ENCODE results near the gene NT5C2. TPM values are rescaled to one million over a fixed set of nuclear protein-coding genes. Genes with fewer than 3 reads are reported as not detected.
"Not testable (repeated sequence)": the region's sequence is repeated elsewhere in the genome, so short reads cannot be mapped to it uniquely, and the experiment has no call there.

Gene NT5C2
- polyA plus RNA-seq, 4 donors: 95.0 to 132 (median 108) TPM

DNA sequence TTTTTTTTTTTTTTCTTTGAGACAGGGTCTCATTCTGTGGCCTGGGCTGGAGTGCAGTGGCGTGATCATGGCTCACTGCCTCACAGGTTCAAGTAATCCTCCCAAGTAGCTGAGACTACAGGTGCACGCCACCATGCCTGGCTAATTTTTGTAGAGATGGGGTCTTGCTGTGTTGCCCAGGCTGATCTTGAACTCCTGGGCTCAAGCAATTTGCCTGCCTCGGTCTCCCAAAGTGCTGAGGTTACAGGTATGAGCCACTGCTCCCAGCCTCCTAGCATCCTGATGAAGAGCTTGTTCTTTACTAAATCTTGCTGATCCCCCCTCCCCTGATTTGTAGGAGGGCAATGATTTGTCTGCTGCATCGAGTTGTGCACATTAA, 126.0 kb downstream of the NT5C2 start:
- DNase-seq (ENCODE audit: low read depth in 4 of 4, low spot score in 2 of 4): not testable (repeated sequence)

DNA sequence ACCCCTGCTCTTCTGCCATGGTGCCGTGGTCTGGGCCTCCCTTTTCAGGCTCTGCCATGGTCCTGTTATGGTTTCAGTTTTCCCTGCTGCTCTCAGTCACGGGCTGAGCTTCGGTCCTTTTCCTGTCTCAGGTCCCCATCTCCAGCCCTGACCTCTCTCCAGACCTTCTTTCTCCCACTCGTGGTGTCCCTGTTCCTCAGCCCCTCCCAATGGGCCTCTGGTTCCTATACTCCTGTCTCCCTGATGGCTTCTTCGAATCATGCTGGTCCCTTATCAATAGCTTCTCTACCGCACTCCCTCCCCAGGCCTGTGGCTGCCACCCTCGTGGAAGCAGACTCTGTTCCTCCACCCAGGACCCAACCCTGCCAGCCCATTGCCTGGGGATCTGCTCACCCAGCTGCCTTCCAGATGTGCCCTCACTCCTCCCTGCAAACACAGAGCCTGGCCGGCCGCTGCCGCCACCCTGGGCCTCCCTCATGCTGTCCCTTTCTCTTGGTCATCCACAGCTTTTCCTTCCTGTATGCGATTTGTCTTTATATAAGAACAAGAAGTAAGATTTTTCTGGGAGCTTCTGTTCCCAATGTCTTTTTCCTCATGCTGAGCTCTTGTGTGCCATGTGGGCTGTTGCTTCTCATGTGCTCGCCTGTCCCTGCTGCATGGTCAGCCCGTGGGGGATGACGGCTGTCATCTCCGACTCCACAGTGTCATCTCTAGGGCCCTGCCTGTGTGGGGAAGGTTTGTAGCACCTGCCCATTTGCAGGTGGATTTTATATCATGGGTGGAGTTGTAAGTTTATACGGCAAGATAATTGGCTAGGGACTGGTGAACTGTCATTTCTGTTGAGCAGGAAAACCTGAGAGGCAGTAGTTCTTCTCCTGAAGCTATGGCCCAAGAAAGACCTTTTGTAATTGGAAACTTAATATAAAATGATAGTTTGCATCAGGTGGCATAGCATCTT, 126.7 kb downstream of the NT5C2 start:
- DNase-seq (ENCODE audit: low read depth in 4 of 4, low spot score in 2 of 4): no peak

DNA sequence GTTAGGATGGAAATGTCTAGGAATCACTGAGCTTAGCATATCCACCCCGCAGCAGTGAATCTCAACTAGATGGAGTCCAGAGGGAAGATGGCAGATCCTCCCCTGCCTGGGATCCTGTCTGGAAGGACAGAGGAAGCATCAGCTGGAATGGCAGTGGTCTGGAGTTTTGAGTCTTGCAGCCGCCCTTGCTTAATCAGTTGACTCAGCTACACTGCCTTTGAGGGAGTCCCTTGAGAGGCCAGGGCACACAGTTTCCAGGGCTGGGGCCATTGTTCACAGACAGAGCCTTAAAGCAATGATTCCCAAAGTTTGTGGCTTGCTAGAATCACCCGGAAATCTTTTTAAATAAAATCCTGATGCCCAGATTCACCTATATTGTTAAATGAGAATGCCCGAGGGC, 128.1 kb downstream of the NT5C2 start:
- DNase-seq (ENCODE audit: low read depth in 4 of 4, low spot score in 2 of 4): no peak

DNA sequence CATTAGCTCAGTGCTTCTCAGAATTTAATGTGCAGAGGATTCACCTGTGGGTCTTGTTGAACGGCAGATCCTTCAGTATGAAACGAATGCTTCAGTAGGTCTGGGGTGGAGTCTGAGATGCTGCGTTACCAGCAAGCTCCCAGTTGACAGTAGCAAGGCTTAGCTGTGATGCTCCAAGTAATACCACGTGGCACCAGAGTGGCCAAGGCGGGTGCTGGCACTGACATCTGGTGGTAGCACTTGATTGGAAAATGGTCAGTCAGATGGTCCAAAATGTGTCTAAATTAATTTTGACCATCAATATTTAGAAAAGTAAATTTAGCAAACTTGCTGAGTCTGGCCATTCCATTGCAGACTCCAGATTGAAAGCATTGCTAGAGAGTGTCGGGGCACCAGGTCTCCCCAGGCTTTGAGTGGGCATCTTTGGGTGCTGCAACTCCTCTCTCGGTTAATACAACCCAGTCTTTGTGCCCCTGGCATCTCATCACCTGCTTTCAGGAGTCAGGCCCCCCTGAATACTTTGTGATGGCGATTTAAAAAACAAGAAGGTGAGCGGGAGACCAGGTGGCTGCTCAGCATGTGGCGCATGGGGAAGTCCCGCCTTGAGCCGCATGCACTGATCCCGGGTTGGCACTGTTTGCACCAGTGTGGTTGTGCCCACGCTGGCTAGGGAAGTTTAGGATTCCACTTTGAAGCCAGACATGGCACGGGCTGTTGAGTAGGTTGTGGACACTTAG, 130.1 kb downstream of the NT5C2 start:
- DNase-seq (ENCODE audit: low read depth in 4 of 4, low spot score in 2 of 4): no peak

GRCh38 chr10:103060575-103060974, 132.5 kb downstream of the NT5C2 start:
- no peak for DNase-seq (ENCODE audit: low read depth in 4 of 4, low spot score in 2 of 4)

- no peak for DNase-seq (ENCODE audit: low read depth in 4 of 4, low spot score in 2 of 4)
These were observed 135.0 kb downstream of the NT5C2 start for GRCh38 chr10:103058034-103058433.

DNA sequence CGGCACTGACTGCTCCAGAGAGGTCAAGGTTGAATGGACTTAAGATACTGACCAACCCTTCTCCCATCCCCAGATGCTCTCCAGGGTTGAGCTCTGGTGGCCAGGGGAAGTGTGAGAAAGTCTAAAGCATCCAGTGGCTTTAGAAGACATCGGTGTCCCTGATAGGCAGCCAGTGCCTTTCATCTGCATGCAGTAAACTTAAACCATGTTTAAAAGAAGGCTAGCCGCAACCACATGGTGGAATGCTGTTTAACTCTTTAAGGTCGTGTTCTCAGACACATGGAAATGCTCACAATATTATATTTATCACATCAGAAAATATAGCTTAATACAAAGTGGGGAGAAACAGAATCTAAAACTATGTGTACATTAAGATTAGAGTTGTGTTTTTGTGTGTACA, 138.0 kb downstream of the NT5C2 start:
- no peak for DNase-seq (ENCODE audit: low read depth in 4 of 4, low spot score in 2 of 4)

GRCh38 chr10:103054621-103055020, 138.5 kb downstream of the NT5C2 start:
- DNase-seq (ENCODE audit: low read depth in 4 of 4, low spot score in 2 of 4): no peak

- DNase-seq (ENCODE audit: low read depth in 4 of 4, low spot score in 2 of 4): peak in 1 of 4 donors; percentile 40
These were observed 139.2 kb downstream of the NT5C2 start for GRCh38 chr10:103053659-103054581.

DNA sequence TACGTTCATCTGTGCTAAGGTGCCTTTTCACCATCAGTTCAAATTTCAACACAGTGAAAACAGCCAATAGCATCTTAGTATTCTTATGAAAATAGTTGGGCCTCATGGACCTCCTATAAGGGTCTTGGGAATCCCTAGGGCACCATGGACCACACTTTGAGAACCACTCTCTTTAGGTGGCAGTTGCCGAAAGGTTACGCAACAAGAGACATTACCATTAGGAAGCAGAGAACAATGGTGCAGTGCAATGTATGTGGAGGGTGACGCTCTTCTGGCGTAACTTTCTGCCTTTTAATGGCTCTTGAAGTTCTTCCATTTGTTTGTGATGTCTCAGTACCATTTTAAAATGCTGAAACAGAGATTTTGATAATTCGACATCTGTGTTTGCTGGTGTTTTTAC, 143.8 kb downstream of the NT5C2 start:
- DNase-seq (ENCODE audit: low read depth in 4 of 4, low spot score in 2 of 4): no peak

DNA sequence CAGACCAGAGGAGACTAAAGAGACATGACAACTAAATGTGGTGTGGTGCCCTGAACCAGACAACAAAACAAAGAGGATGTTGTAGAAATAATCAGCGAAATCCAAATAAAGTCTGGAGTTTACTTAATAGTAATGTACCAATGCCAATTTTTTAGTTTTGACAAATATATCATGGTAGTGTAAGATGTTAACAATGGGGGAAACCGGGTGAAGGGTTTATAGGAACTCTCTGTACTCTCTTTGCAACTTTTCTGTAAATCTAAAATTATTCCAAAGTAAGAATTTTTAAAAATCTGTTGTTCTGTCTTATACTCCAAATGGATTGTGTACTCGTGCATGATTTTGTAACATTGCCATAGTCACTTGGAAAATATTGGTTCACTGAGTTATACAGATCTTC, 145.7 kb downstream of the NT5C2 start:
- no peak for DNase-seq (ENCODE audit: low read depth in 4 of 4, low spot score in 2 of 4)

GRCh38 chr10:103045961-103046360, 147.1 kb downstream of the NT5C2 start:
- DNase-seq (ENCODE audit: low read depth in 4 of 4, low spot score in 2 of 4): no peak

DNA sequence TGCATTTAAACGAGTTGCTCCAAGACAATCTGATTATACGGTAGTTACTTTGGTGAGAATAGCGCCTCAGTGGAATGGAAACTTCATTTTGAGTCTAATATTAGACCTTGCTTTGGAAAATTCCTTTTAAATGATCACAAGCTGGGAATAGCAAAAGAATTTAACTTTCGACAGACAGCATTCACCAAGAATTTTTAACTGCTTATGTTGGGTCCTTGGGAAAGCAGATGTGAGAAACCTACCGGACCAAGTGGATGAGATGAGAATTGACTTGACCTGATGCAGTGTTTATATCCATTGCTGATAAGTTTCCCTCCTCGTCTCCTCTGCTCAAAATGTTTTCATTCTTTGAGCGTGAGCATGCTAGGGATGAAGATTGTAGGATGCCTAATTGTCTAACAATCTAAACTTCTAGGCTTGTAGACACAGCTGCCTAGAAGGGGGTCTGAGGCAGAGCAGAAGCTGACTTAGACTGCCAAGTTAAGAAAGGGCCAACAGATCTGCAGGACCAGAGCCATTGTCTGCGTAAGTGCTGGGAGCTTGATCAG, 148.1 kb downstream of the NT5C2 start:
- no peak for DNase-seq (ENCODE audit: low read depth in 4 of 4, low spot score in 2 of 4)

- no peak for DNase-seq (ENCODE audit: low read depth in 4 of 4, low spot score in 2 of 4)
These were observed 150.2 kb downstream of the NT5C2 start for GRCh38 chr10:103042908-103043307.

DNA sequence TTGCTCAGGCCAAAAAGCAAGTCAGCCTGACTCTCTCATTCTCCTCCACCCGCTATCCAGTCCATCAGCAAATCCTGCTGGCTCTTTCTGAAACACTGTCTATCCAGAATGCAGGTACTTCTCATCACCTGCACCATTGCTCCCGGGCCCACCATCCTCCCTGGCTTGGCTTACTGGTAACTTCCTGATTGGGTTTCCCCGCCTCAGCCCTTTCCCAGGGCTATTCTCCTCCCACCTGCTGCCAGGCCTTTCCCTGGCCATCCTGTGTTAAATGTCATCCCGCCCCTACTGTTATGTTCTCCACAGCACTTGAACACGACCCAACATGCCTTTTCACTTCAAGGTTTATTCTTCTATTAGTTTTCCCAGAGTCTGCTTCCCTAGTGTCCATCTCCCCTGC, 150.9 kb downstream of the NT5C2 start:
- DNase-seq (ENCODE audit: low read depth in 4 of 4, low spot score in 2 of 4): no peak

DNA sequence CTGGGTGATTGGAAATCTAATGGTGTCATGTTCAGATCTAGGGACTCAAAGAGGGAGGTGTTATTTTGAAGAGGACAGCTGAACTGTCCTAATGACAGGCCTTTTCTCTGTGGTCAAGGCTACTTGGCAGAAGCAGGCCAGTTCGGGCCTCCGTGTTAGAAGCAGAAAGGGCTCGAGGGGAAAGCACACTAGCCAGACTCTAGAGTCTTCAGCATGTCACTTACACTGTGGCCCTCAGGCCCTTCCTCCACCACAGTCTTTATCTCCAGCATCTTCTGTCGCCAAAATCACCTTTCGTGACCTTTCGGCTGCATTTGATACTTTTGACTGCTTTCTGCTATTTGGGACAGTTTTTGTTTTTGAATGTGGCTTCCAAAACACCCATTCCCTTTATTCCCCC, 151.7 kb downstream of the NT5C2 start:
- DNase-seq (ENCODE audit: low read depth in 4 of 4, low spot score in 2 of 4): no peak

DNA sequence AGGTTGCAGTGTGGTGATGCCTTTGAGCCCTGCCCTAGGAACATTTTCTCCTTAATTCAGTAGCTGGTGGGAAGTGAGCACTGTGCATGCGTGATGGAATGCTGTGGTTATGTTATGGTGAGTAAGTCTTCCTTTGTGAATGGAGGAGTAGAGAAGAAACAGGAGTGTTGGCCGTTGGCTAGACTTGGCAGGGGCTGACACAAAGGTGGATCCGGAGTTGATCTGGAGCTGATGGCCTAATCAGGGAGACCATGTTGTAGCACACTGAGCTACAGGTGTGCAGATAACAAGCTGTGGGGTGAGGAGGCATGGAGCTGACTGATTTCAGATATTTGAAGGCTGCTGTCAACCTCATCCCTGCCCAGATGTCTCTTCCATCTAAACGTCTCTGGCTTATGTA, 152.7 kb downstream of the NT5C2 start:
- no peak for DNase-seq (ENCODE audit: low read depth in 4 of 4, low spot score in 2 of 4)

- DNase-seq (ENCODE audit: low read depth in 4 of 4, low spot score in 2 of 4): no peak
These were observed 154.5 kb downstream of the NT5C2 start for GRCh38 chr10:103038570-103038969.

Data from left renal cortex interstitium (tissue), 4 donors.